GM23248 (cell line): ENCODE data around the gene PALD1. TPM values are rescaled to one million over a fixed set of nuclear protein-coding genes. Genes with fewer than 3 reads are reported as not detected.

Experiments
- DNase-seq: peaks from one replicate; pipeline ENCODE4 v3.0.0-alpha.2; 2015
- H2AFZ ChIP-seq: fragments of 200-600 bp; sonication (generic); 2 replicates; pipeline ENCODE4 v1.6.1; 2016; ENCODE audit warnings: antibody characterized with exemption
- H3F3A ChIP-seq: fragments of 200-600 bp; sonication (generic); 2 replicates; pipeline ENCODE4 v1.6.1; 2016; ENCODE audit warnings: mild to moderate bottlenecking, antibody characterized with exemption, mixed run types; ENCODE audit not compliant: insufficient read depth
- H3K27ac ChIP-seq: fragments of 200-600 bp; sonication (generic); 2 replicates; pipeline ENCODE4 v1.5.1; 2016; ENCODE audit warnings: mild to moderate bottlenecking
- H3K27me3 ChIP-seq: fragments of 200-600 bp; sonication (generic); replicated peaks from 2 replicates; pipeline ENCODE4 v1.6.1; 2016; ENCODE audit warnings: mild to moderate bottlenecking; ENCODE audit not compliant: insufficient read depth
- H3K36me3 ChIP-seq: fragments of 200-600 bp; sonication (generic); 2 replicates; pipeline ENCODE4 v1.6.1; 2016; ENCODE audit warnings: low read depth, mild to moderate bottlenecking
- H3K4me1 ChIP-seq: fragments of 200-600 bp; sonication (generic); 2 replicates; pipeline ENCODE4 v1.6.1; 2016; ENCODE audit warnings: mild to moderate bottlenecking; ENCODE audit not compliant: insufficient read depth
- H3K4me2 ChIP-seq: fragments of 200-600 bp; sonication (generic); one replicate; pipeline ENCODE4 v1.6.1; 2016; ENCODE audit warnings: mild to moderate bottlenecking; ENCODE audit not compliant: unreplicated experiment
- H3K4me3 ChIP-seq: fragments of 200-600 bp; sonication (generic); 2 replicates; pipeline ENCODE4 v1.5.1; 2016; ENCODE audit warnings: mild to moderate bottlenecking
- H3K79me2 ChIP-seq: fragments of 200-600 bp; sonication (generic); 2 replicates; pipeline ENCODE4 v1.6.1; 2016; ENCODE audit warnings: mild to moderate bottlenecking; ENCODE audit not compliant: insufficient read depth
- H3K9ac ChIP-seq: fragments of 200-600 bp; sonication (generic); 2 replicates; pipeline ENCODE4 v1.6.1; 2016; ENCODE audit warnings: mild to moderate bottlenecking
- H3K9me2 ChIP-seq: fragments of 200-600 bp; sonication (generic); 2 replicates; pipeline ENCODE4 v1.6.1; 2016; ENCODE audit warnings: mixed run types, mild to moderate bottlenecking, moderate library complexity; ENCODE audit not compliant: insufficient read depth
- H3K9me3 ChIP-seq: fragments of 200-600 bp; sonication (generic); one replicate; pipeline ENCODE4 v1.6.1; 2017; ENCODE audit warnings: low read depth
- H4K20me1 ChIP-seq: fragments of 200-600 bp; sonication (generic); 2 replicates; pipeline ENCODE4 v1.6.0; 2016; ENCODE audit not compliant: insufficient read depth
- EZH2 ChIP-seq: fragments of 200-600 bp; sonication (generic); IDR thresholded peaks from 2 replicates; pipeline ENCODE4 v1.6.1; 2018; ENCODE audit warnings: antibody characterized with exemption, mild to moderate bottlenecking; ENCODE audit not compliant: insufficient read depth, poor library complexity, severe bottlenecking
- EZH2phosphoT487 ChIP-seq: fragments of 200-600 bp; sonication (generic); IDR thresholded peaks from 2 replicates; pipeline ENCODE4 v1.6.1; 2018; ENCODE audit warnings: antibody characterized with exemption, moderate library complexity, mild to moderate bottlenecking, low read depth; ENCODE audit not compliant: insufficient read depth
- WGBS, 2 experiments: methylation state at CpG; one replicate each; pipeline ENCODE4 v1.1.6; 2015 to 2017; ENCODE audit warnings: low lambda C conversion rate in 2 of 2, low coverage in 1 of 2; ENCODE audit errors: missing lambda C conversion rate in 2 of 2; 5-methylcytosine and 5-hydroxymethylcytosine counted together
- in situ Hi-C: fragments of 300-500 bp; cut with MboI; formaldehyde crosslinking; loops from 2 replicates; pipeline ENCODE4 v1.15.0; 2020
- polyA plus RNA-seq: library from polyadenylated mRNA; unstranded; fragments of >200 nt; fragmentation: Nextera tagmentation; extraction: Ambion mirVana; gene quantifications from 2 replicates; pipeline ENCODE4 v1.2.1, GENCODE V29; 2016
- total RNA-seq: library from RNA; depleted of rRNA; stranded (reverse); fragments of >200 nt; shearing (Covaris generic); gene quantifications from 2 replicates; pipeline ENCODE4 v1.2.3, GENCODE V29; 2014

PALD1 gene
- total and polyA plus RNA-seq, 2 experiments from 2014 or later: not detected

- Histone ChIP-seq H3K27me3 (peaks cover 8% of the 10 kb centered on the region; the same call in 1 of the 2 replicates), H4K20me1 (no peaks in the 10 kb centered on the region), H3K4me2 (no peak overlapping the region), H2AFZ (no peak overlapping the region), H3K9ac (no peak overlapping the region), H3K9me2 (no peaks in the 10 kb centered on the region), H3K9me3 (no peaks in the 10 kb centered on the region), H3K4me1 (no peaks in the 10 kb centered on the region), H3F3A (no peaks in the 10 kb centered on the region), H3K4me3 (no peak overlapping the region), H3K27ac (no peak overlapping the region), H3K79me2 (no peaks in the 10 kb centered on the region), H3K36me3 (no peaks in the 10 kb centered on the region)
- no peak for TF ChIP-seq EZH2phosphoT487
- no peak for TF ChIP-seq EZH2
- WGBS, 2 experiments: 68 to 87% methylated on average over 4 to 5 of the region's 5 CpGs
- DNase-seq: no peak
- in situ Hi-C loops: no loop called here
Observed at GRCh38 chr10:70535451-70535850, 56.9 kb downstream of the PALD1 start.

- in situ Hi-C loops: no loop called here
- H3K4me3 ChIP-seq: no peak overlapping the region
- no peak overlapping the region for H3K27ac ChIP-seq
- H2AFZ ChIP-seq: no peak overlapping the region
- H3K4me2 ChIP-seq: no peak overlapping the region
- TF ChIP-seq EZH2: no peak
- no peak for TF ChIP-seq EZH2phosphoT487
- no peaks in the 10 kb centered on the region for H3K9me3 ChIP-seq
- no peaks in the 10 kb centered on the region for H3K9me2 ChIP-seq
- H3K27me3 ChIP-seq: peaks cover 8% of the 10 kb centered on the region; the same call in 1 of the 2 replicates
- H4K20me1 ChIP-seq: no peaks in the 10 kb centered on the region
- no peak for DNase-seq
- no peaks in the 10 kb centered on the region for H3K36me3 ChIP-seq
- no peak overlapping the region for H3K9ac ChIP-seq
- 64 to 71% methylated on average over 8 of the region's 8 CpGs for WGBS, 2 experiments
- no peaks in the 10 kb centered on the region for H3K79me2 ChIP-seq
- no peaks in the 10 kb centered on the region for H3F3A ChIP-seq
- H3K4me1 ChIP-seq: no peaks in the 10 kb centered on the region
Observed at GRCh38 chr10:70536196-70536861, 57.8 kb downstream of the PALD1 start.

GRCh38 chr10:70537398-70538194 lies 59.0 kb downstream of the PALD1 start:
- H3K4me1 ChIP-seq: no peaks in the 10 kb centered on the region
- H4K20me1 ChIP-seq: no peaks in the 10 kb centered on the region
- H2AFZ ChIP-seq: no peak overlapping the region
- 51 to 68% methylated on average over 13 to 14 of the region's 15 CpGs for WGBS, 2 experiments
- no peak overlapping the region for H3K4me3 ChIP-seq
- no peak overlapping the region for H3K27ac ChIP-seq
- in situ Hi-C loops: no loop called here
- H3F3A ChIP-seq: no peaks in the 10 kb centered on the region
- no peaks in the 10 kb centered on the region for H3K79me2 ChIP-seq
- peak; percentile 20 for DNase-seq
- no peaks in the 10 kb centered on the region for H3K36me3 ChIP-seq
- H3K27me3 ChIP-seq: peaks cover 8% of the 10 kb centered on the region; the same call in 1 of the 2 replicates
- no peak overlapping the region for H3K4me2 ChIP-seq
- H3K9me2 ChIP-seq: no peaks in the 10 kb centered on the region
- H3K9me3 ChIP-seq: no peaks in the 10 kb centered on the region
- no peak overlapping the region for H3K9ac ChIP-seq
- no peak for TF ChIP-seq EZH2phosphoT487

- Histone ChIP-seq H3K4me3 (no peak overlapping the region), H3K4me2 (no peak overlapping the region), H3K9ac (no peak overlapping the region), H3K79me2 (no peaks in the 10 kb centered on the region), H3K9me3 (no peaks in the 10 kb centered on the region), H3F3A (no peaks in the 10 kb centered on the region), H3K27ac (no peak overlapping the region), H2AFZ (no peak overlapping the region), H3K4me1 (no peaks in the 10 kb centered on the region), H3K9me2 (no peaks in the 10 kb centered on the region), H4K20me1 (no peaks in the 10 kb centered on the region), H3K27me3 (peaks cover 11% of the 10 kb centered on the region), H3K36me3 (no peaks in the 10 kb centered on the region)
- no peak for DNase-seq
- in situ Hi-C loops: no loop called here
- WGBS, 2 experiments: 58 to 69% methylated on average over 10 of the region's 10 CpGs
- TF ChIP-seq EZH2 (no peak), EZH2phosphoT487 (no peak)
Observed at GRCh38 chr10:70538195-70538520, 59.6 kb downstream of the PALD1 start.
